Measurements from ENCODE around the gene APOO. TPM values are rescaled to one million over a fixed set of nuclear protein-coding genes. Genes with fewer than 3 reads are reported as not detected.
A peak's percentile ranks its signal among the peaks of the same experiment; 100 is the strongest.
"Not testable (repeated sequence)": the region's sequence is repeated elsewhere in the genome, so short reads cannot be mapped to it uniquely, and the experiment has no call there.

APOO gene
- total RNA-seq, 1 experiment from 2014 or later: 42.3 TPM

DNA sequence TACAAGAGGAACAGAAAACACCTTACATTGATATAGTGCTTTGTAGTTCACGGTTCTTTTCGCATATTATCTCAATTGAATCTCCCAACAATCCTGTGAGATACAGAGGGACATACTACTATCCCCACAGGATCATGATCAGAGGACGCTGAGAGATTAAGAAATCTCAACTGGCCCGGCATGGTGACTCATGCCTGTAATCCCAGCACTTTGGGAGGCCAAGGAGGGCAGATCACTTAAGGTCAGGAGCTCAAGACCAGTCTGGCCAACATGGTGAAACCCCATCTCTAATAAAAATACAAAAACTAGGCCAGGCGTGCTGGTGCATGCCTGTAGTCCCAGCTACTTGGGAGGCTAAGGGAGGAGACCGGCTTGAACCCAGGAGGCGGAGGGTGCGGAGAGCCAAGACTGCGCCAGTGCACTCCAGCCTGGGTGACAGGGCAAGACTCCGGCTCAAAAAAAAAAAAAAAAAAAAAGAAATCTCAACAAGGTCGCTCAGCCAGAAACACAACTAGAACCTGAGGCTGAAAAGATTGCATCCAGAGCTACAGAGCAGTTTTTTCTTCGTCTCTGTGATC is 7.4 kb downstream of the APOO start:
- H2AFZ ChIP-seq: no peak overlapping the region
- H3K36me3 ChIP-seq (ENCODE audit: low read depth): no peaks in the 10 kb centered on the region
- H3K4me3 ChIP-seq: no peak overlapping the region
- intact Hi-C loops (cut with micrococcal nuclease; ENCODE audit: unreplicated experiment): loop anchor here (5.0 kb wide), 1 partner anchor 1763 kb away; no protein-coding TSS in a partner anchor
- POLR2A ChIA-PET (ENCODE audit: unreplicated experiment): interaction anchor here (1.1 kb wide), 1 partner anchor 118 kb away, joined by 5 read pairs; the partner anchor contains the start of gene SAT1
- DNase-seq: peak in 1 of 2 experiments; percentile 60
- H3K9me3 ChIP-seq (ENCODE audit: insufficient read depth, low read depth): no peaks in the 10 kb centered on the region
- H3K9me2 ChIP-seq (ENCODE audit: insufficient read depth): no peaks in the 10 kb centered on the region
- CTCF ChIA-PET: interaction anchor here (0.6 kb wide), 2 partner anchors 126 to 389 kb away, joined by 3 to 11 read pairs; no protein-coding TSS in a partner anchor
- H3K4me2 ChIP-seq: peak overlapping the region; percentile 35
- H4K20me1 ChIP-seq (ENCODE audit: insufficient read depth): no peaks in the 10 kb centered on the region
- peak overlapping the region; percentile 91 for H3K27ac ChIP-seq
- no peak for TF ChIP-seq EZH2 (IDR thresholded peaks at IDR 0.05; ENCODE audit: low read depth)
- TF ChIP-seq, protein P1, sequence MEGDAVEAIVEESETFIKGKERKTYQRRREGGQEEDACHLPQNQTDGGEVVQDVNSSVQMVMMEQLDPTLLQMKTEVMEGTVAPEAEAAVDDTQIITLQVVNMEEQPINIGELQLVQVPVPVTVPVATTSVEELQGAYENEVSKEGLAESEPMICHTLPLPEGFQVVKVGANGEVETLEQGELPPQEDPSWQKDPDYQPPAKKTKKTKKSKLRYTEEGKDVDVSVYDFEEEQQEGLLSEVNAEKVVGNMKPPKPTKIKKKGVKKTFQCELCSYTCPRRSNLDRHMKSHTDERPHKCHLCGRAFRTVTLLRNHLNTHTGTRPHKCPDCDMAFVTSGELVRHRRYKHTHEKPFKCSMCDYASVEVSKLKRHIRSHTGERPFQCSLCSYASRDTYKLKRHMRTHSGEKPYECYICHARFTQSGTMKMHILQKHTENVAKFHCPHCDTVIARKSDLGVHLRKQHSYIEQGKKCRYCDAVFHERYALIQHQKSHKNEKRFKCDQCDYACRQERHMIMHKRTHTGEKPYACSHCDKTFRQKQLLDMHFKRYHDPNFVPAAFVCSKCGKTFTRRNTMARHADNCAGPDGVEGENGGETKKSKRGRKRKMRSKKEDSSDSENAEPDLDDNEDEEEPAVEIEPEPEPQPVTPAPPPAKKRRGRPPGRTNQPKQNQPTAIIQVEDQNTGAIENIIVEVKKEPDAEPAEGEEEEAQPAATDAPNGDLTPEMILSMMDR (conservative IDR thresholded peaks at IDR 0.05): no peak
- peaks cover 25% of the 10 kb centered on the region for H3K79me2 ChIP-seq (ENCODE audit: low read depth)
- H3K27me3 ChIP-seq (ENCODE audit: insufficient read depth, low read depth): no peaks in the 10 kb centered on the region
- BruUV-seq (replicated peaks): no TSS peak
- H3F3A ChIP-seq (ENCODE audit: insufficient read depth, low read depth): peaks cover 30% of the 10 kb centered on the region
- H3K4me1 ChIP-seq (replicated peaks; ENCODE audit: insufficient read depth): peaks cover 41% of the 10 kb centered on the region

DNA sequence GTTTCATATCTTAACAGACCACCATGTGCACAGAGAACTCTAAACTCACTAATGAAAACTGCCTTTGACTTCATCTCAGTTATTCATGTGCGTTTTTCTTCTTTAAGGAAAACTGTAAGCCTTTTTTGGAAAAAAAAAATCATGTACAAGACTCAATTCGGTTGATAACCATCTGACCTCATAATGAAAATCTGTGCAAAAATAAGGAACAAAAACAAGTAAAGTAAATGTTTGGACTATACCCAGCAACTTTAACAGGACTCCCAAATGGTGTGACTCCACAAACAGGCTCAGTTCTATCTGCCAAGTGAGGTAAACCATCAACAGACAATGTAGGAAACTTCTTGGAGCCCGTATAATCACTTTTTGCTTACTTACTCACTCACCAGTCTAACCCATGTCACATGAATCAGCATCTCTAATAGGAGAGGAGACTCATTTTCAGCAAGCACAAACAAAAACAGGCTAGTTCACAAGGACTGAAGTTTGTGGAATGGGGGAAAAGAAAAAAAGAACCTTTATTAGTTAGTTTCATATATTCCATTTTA is 9.3 kb downstream of the APOO start:
- DNase-seq: peak in 1 of 2 experiments; percentile 57
- Histone ChIP-seq H3K79me2 (ENCODE audit: low read depth) (peaks cover 25% of the 10 kb centered on the region), H3F3A (ENCODE audit: insufficient read depth, low read depth) (peaks cover 25% of the 10 kb centered on the region), H4K20me1 (ENCODE audit: insufficient read depth) (no peaks in the 10 kb centered on the region), H3K4me3 (no peak overlapping the region), H3K4me2 (peak overlapping the region; percentile 48), H3K9me2 (ENCODE audit: insufficient read depth) (no peaks in the 10 kb centered on the region), H3K27ac (peak overlapping the region; percentile 91), H3K36me3 (ENCODE audit: low read depth) (no peaks in the 10 kb centered on the region), H2AFZ (no peak overlapping the region), H3K9me3 (ENCODE audit: insufficient read depth, low read depth) (no peaks in the 10 kb centered on the region), H3K4me1 (replicated peaks; ENCODE audit: insufficient read depth) (peaks cover 41% of the 10 kb centered on the region), H3K27me3 (ENCODE audit: insufficient read depth, low read depth) (no peaks in the 10 kb centered on the region)
- TF ChIP-seq, protein P1 (conservative IDR thresholded peaks at IDR 0.05): no peak
- no peak for TF ChIP-seq EZH2 (IDR thresholded peaks at IDR 0.05; ENCODE audit: low read depth)
- ChIA-PET CTCF (no interaction called here), POLR2A (ENCODE audit: unreplicated experiment) (no interaction called here)
- intact Hi-C loops (cut with micrococcal nuclease; ENCODE audit: unreplicated experiment): no loop called here
- BruUV-seq (replicated peaks): no TSS peak

DNA sequence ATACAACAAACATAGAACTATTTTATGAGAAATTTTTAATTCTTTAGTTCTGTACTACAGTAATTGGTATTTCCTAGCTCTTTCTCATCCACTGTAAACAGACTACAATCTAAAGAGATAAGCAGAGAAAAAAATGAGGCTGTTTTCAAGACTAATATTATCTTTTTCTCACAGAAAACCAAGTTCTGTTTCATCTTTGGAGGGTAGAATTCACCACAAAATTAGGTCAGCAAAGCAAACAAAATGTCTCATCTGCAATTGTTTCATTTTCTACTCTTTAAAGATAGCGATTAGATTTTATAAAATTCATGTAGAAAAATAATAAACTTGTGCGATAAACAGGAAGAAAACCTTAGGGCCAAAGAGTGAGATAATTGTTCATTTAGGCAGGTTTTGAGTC is 10.8 kb downstream of the APOO start:
- H3K4me2 ChIP-seq: no peak overlapping the region
- H3K9me3 ChIP-seq (ENCODE audit: insufficient read depth, low read depth): no peaks in the 10 kb centered on the region
- TF ChIP-seq, protein P1 (conservative IDR thresholded peaks at IDR 0.05): no peak
- no peak for TF ChIP-seq EZH2 (IDR thresholded peaks at IDR 0.05; ENCODE audit: low read depth)
- peaks cover 35% of the 10 kb centered on the region for H3K4me1 ChIP-seq (replicated peaks; ENCODE audit: insufficient read depth)
- H4K20me1 ChIP-seq (ENCODE audit: insufficient read depth): no peaks in the 10 kb centered on the region
- H3F3A ChIP-seq (ENCODE audit: insufficient read depth, low read depth): peaks cover 25% of the 10 kb centered on the region
- no peaks in the 10 kb centered on the region for H3K9me2 ChIP-seq (ENCODE audit: insufficient read depth)
- no TSS peak for BruUV-seq (replicated peaks)
- H3K79me2 ChIP-seq (ENCODE audit: low read depth): peaks cover 21% of the 10 kb centered on the region
- ChIA-PET CTCF (no interaction called here), POLR2A (ENCODE audit: unreplicated experiment) (no interaction called here)
- no peaks in the 10 kb centered on the region for H3K27me3 ChIP-seq (ENCODE audit: insufficient read depth, low read depth)
- H3K4me3 ChIP-seq: no peak overlapping the region
- no peak overlapping the region for H2AFZ ChIP-seq
- no peak for DNase-seq
- intact Hi-C loops (cut with micrococcal nuclease; ENCODE audit: unreplicated experiment): no loop called here
- peak overlapping the region; percentile 54; the same call in 1 of the 2 replicates for H3K27ac ChIP-seq
- H3K36me3 ChIP-seq (ENCODE audit: low read depth): no peaks in the 10 kb centered on the region

DNA sequence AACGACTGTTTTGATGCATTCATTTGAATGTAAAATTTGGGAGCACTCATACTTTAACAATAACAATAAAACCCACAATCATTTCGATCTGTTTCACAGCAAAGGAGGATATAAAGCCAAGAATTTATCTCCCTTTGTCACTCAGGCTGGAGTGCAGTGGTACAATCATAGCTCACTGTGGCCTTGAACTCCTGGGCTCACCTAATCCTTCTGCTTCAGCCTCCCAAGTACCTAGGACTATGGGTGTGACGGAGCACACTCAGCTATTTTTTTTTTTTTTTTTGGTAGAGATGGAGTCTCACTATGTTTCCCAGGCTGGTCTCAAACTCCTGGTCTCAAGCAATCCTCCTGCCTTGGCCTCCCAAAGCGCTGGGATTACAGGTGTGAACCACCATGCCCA is 11.2 kb downstream of the APOO start:
- CTCF ChIA-PET: not testable (repeated sequence)

DNA sequence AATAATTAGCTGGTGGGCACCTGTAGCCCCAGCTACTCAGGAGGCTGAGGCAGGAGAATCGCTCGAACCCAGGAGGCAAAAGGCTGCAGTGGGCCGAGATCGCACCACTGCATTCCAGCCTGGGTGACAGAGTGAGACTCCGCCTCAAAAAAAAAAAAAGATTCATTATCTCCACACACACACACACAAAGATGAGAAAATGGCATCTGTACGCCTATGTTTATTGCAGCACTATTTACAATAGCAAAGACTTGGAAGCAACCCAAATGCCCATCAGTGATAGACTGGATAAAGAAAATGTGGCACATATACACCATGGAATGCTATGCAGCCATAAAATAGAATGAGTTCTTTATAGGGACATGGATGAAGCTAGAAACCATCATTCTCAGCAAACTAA is 12.7 kb downstream of the APOO start:
- H3F3A ChIP-seq (ENCODE audit: insufficient read depth, low read depth); POLR2A ChIA-PET (ENCODE audit: unreplicated experiment); H3K27me3 ChIP-seq (ENCODE audit: insufficient read depth, low read depth); H2AFZ ChIP-seq; H4K20me1 ChIP-seq (ENCODE audit: insufficient read depth); H3K9me3 ChIP-seq (ENCODE audit: insufficient read depth, low read depth); H3K9me2 ChIP-seq (ENCODE audit: insufficient read depth); CTCF ChIA-PET; DNase-seq; H3K4me2 ChIP-seq; BruUV-seq (replicated peaks); H3K36me3 ChIP-seq (ENCODE audit: low read depth); H3K4me3 ChIP-seq; H3K27ac ChIP-seq; intact Hi-C loops (cut with micrococcal nuclease; ENCODE audit: unreplicated experiment): not testable (repeated sequence)
- Histone ChIP-seq H3K4me1 (replicated peaks; ENCODE audit: insufficient read depth) (peaks cover 17% of the 10 kb centered on the region), H3K79me2 (ENCODE audit: low read depth) (peaks cover 13% of the 10 kb centered on the region)

More for the DNA sequence above, 11.2 kb downstream of the APOO start:
- H3K4me3 ChIP-seq; DNase-seq; H3K36me3 ChIP-seq (ENCODE audit: low read depth); H3K27me3 ChIP-seq (ENCODE audit: insufficient read depth, low read depth); H3K9me2 ChIP-seq (ENCODE audit: insufficient read depth); H3K9me3 ChIP-seq (ENCODE audit: insufficient read depth, low read depth); intact Hi-C loops (cut with micrococcal nuclease; ENCODE audit: unreplicated experiment); H3K4me2 ChIP-seq; H2AFZ ChIP-seq; BruUV-seq (replicated peaks); H4K20me1 ChIP-seq (ENCODE audit: insufficient read depth); POLR2A ChIA-PET (ENCODE audit: unreplicated experiment): not testable (repeated sequence)
- Histone ChIP-seq H3F3A (ENCODE audit: insufficient read depth, low read depth) (peaks cover 23% of the 10 kb centered on the region), H3K27ac (peak overlapping the region; percentile 54; the same call in 1 of the 2 replicates), H3K4me1 (replicated peaks; ENCODE audit: insufficient read depth) (peaks cover 31% of the 10 kb centered on the region), H3K79me2 (ENCODE audit: low read depth) (peaks cover 20% of the 10 kb centered on the region)

Data from PC-9 (cell line).